Neural cell (in vitro differentiated cells): ENCODE results near the gene PMM2. TPM values are rescaled to one million over a fixed set of nuclear protein-coding genes. Genes with fewer than 3 reads are reported as not detected.

Experiments
- H2AFZ ChIP-seq: fragments of 200-600, 300-800 bp; sonication (generic), shearing (Covaris generic); 2 replicates; pipeline ENCODE4 v1.6.0; 2014; ENCODE audit warnings: low read depth, mild to moderate bottlenecking, antibody characterized with exemption, low read length, moderate library complexity
- H3F3A ChIP-seq: fragments of 200-600 bp; shearing (Covaris generic); 2 replicates; pipeline ENCODE4 v1.6.1; 2016; ENCODE audit warnings: mild to moderate bottlenecking, moderate library complexity, mixed read lengths, antibody characterized with exemption, low read length; ENCODE audit not compliant: insufficient read depth, poor library complexity, severe bottlenecking
- H3K27ac ChIP-seq: fragments of 200-600, 300-800 bp; sonication (generic), shearing (Covaris generic); 2 replicates; pipeline ENCODE4 v1.5.1; 2014; ENCODE audit warnings: mild to moderate bottlenecking, low read length, moderate library complexity
- H3K27me3 ChIP-seq: fragments of 300-800, 200-600 bp; sonication (generic), shearing (Covaris generic); 2 replicates; pipeline ENCODE4 v1.6.0; 2014; ENCODE audit warnings: mild to moderate bottlenecking, low read depth, low read length, moderate library complexity; ENCODE audit not compliant: insufficient read depth
- H3K36me3 ChIP-seq: fragments of 300-800, 200-600 bp; sonication (generic), shearing (Covaris generic); 2 replicates; pipeline ENCODE4 v1.5.1; 2014; ENCODE audit warnings: mild to moderate bottlenecking, antibody characterized with exemption, low read length, moderate library complexity; ENCODE audit not compliant: insufficient read depth
- H3K4me2 ChIP-seq: fragments of 300-800, 200-600 bp; sonication (generic), shearing (Covaris generic); 2 replicates; pipeline ENCODE4 v1.6.0; 2014; ENCODE audit warnings: mild to moderate bottlenecking, low read length
- H3K4me3 ChIP-seq: fragments of 300-800, 200-600 bp; sonication (generic), shearing (Covaris generic); 2 replicates; pipeline ENCODE4 v1.5.1; 2014; ENCODE audit warnings: mild to moderate bottlenecking, low read length, moderate library complexity
- H3K79me2 ChIP-seq: fragments of 200-600 bp; shearing (Covaris generic); replicated peaks from 2 replicates; pipeline ENCODE4 v1.6.0; 2014; ENCODE audit warnings: mild to moderate bottlenecking, low read length, moderate library complexity; ENCODE audit not compliant: insufficient read depth
- H3K9ac ChIP-seq: fragments of 300-800, 200-600 bp; sonication (generic), shearing (Covaris generic); 2 replicates; pipeline ENCODE4 v1.6.1; 2016; ENCODE audit warnings: mild to moderate bottlenecking, low read length, mixed read lengths
- H3K9me2 ChIP-seq: fragments of 200-600 bp; shearing (Covaris generic); 2 replicates; pipeline ENCODE4 v1.6.1; 2016; ENCODE audit warnings: mild to moderate bottlenecking, low read length, mixed read lengths; ENCODE audit not compliant: insufficient read depth
- H3K9me3 ChIP-seq: fragments of 200-600, 300-800 bp; sonication (generic), shearing (Covaris generic); 2 replicates; pipeline ENCODE4 v1.6.1; 2016; ENCODE audit warnings: mild to moderate bottlenecking, mixed run types, low read length, moderate library complexity, mixed read lengths
- H4K20me1 ChIP-seq: fragments of 200-600 bp; shearing (Covaris generic); 2 replicates; pipeline ENCODE4 v1.6.1; 2016; ENCODE audit warnings: mild to moderate bottlenecking, mixed run types; ENCODE audit not compliant: insufficient read depth
- CTCF ChIP-seq: fragments of 450-650 bp; IDR thresholded peaks from 2 replicates; pipeline ENCODE4 v1.5.1; 2014; ENCODE audit warnings: antibody characterized with exemption, mild to moderate bottlenecking, moderate library complexity; ENCODE audit not compliant: poor library complexity, severe bottlenecking
- EP300 ChIP-seq: fragments of 450-650 bp; conservative IDR thresholded peaks from 2 replicates; pipeline ENCODE4 v1.6.1; 2014; ENCODE audit warnings: antibody characterized with exemption, mild to moderate bottlenecking, moderate library complexity; ENCODE audit not compliant: poor library complexity, severe bottlenecking
- EZH2 ChIP-seq: fragments of 200-600, 300-800 bp; shearing (Covaris generic), sonication (generic); IDR thresholded peaks from 2 replicates; pipeline ENCODE4 v1.6.1; 2014; ENCODE audit warnings: antibody characterized with exemption, low read length, borderline replicate concordance, mild to moderate bottlenecking; ENCODE audit not compliant: insufficient read depth, poor library complexity, severe bottlenecking
- MXI1 ChIP-seq: fragments of 450-650 bp; conservative IDR thresholded peaks from 2 replicates; pipeline ENCODE4 v1.6.1; 2014; ENCODE audit warnings: antibody characterized with exemption, mild to moderate bottlenecking; ENCODE audit not compliant: poor library complexity, severe bottlenecking
- POLR2AphosphoS5 ChIP-seq: IDR thresholded peaks from 2 replicates; pipeline ENCODE4 v1.6.1; 2012
- RAD21 ChIP-seq: fragments of 450-650 bp; conservative IDR thresholded peaks from 2 replicates; pipeline ENCODE4 v1.6.1; 2014; ENCODE audit warnings: antibody characterized with exemption, mild to moderate bottlenecking, moderate library complexity
- REST ChIP-seq: IDR thresholded peaks from 2 replicates; pipeline ENCODE4 v1.6.1; 2012; ENCODE audit warnings: borderline replicate concordance
- SMC3 ChIP-seq: fragments of 450-650 bp; conservative IDR thresholded peaks from 2 replicates; pipeline ENCODE4 v1.6.1; 2014; ENCODE audit warnings: antibody characterized with exemption, mild to moderate bottlenecking, moderate library complexity; ENCODE audit not compliant: poor library complexity
- TAF1 ChIP-seq: IDR thresholded peaks from 2 replicates; pipeline ENCODE4 v1.6.1; 2012; ENCODE audit warnings: low read depth
- polyA plus RNA-seq: library from polyadenylated mRNA; depleted of rRNA; stranded (reverse); fragments of >200 nt; gene quantifications from 2 replicates; pipeline ENCODE4 v1.2.3, GENCODE V29; 2014

The PMM2 gene
- polyA plus RNA-seq, 1 donor from 2014 or later: 20.2 TPM

GRCh38 chr16:8831450-8831849 lies 33.8 kb downstream of the PMM2 start:
- no peak overlapping the region for H2AFZ ChIP-seq
- no peaks in the 10 kb centered on the region for H3K36me3 ChIP-seq
- no peak for TF ChIP-seq MXI1
- no peak for TF ChIP-seq REST
- TF ChIP-seq CTCF: no peak
- no peak for TF ChIP-seq EZH2
- TF ChIP-seq RAD21: no peak
- TF ChIP-seq POLR2AphosphoS5: no peak
- no peak for TF ChIP-seq SMC3
- no peak for TF ChIP-seq TAF1
- TF ChIP-seq EP300: no peak
- H3K4me2 ChIP-seq: no peak overlapping the region
- H3K9me2 ChIP-seq: no peaks in the 10 kb centered on the region
- H3K27ac ChIP-seq: no peak overlapping the region
- no peak overlapping the region for H3K4me3 ChIP-seq
- no peaks in the 10 kb centered on the region for H3K27me3 ChIP-seq
- no peaks in the 10 kb centered on the region for H3F3A ChIP-seq
- no peaks in the 10 kb centered on the region for H3K79me2 ChIP-seq
- H4K20me1 ChIP-seq: no peaks in the 10 kb centered on the region
- H3K9ac ChIP-seq: peak overlapping the region; percentile 52
- H3K9me3 ChIP-seq: no peaks in the 10 kb centered on the region

GRCh38 chr16:8831871-8832716 lies 34.5 kb downstream of the PMM2 start:
- Histone ChIP-seq H4K20me1 (no peaks in the 10 kb centered on the region), H3K4me3 (peak overlapping the region; percentile 12), H3K4me2 (no peak overlapping the region), H2AFZ (no peak overlapping the region), H3K9me3 (no peaks in the 10 kb centered on the region), H3K9ac (peak overlapping the region; percentile 52), H3K27me3 (no peaks in the 10 kb centered on the region), H3F3A (no peaks in the 10 kb centered on the region), H3K9me2 (no peaks in the 10 kb centered on the region), H3K27ac (peak overlapping the region; percentile 41), H3K79me2 (no peaks in the 10 kb centered on the region), H3K36me3 (no peaks in the 10 kb centered on the region)
- TF ChIP-seq EZH2 (no peak), REST (no peak), RAD21 (no peak), POLR2AphosphoS5 (no peak), EP300 (no peak), SMC3 (no peak), TAF1 (no peak), CTCF (no peak), MXI1 (no peak)
